Liver (tissue), 3 donors: ENCODE results near the gene SLC24A3.

Experiments used
- EGR1 ChIP-seq, 2 donors: IDR thresholded peaks; 2 replicates each; pipeline ENCODE4 v1.6.1; 2016 to 2018; ENCODE audit warnings: antibody characterized with exemption in 2 of 2, low read depth in 2 of 2
- FOXA1 ChIP-seq: IDR thresholded peaks from 2 replicates; pipeline ENCODE4 v1.6.1; 2016; ENCODE audit warnings: antibody characterized with exemption
- JUND ChIP-seq, 2 donors: IDR thresholded peaks; 2 replicates each; pipeline ENCODE4 v1.6.1; 2016; ENCODE audit warnings: antibody characterized with exemption in 2 of 2
- RAD21 ChIP-seq, 2 donors: IDR thresholded peaks; 2 replicates each; pipeline ENCODE4 v1.6.1; 2016; ENCODE audit warnings: antibody characterized with exemption in 2 of 2, mild to moderate bottlenecking in 2 of 2
- SP1 ChIP-seq: IDR thresholded peaks from 2 replicates; pipeline ENCODE4 v1.6.1; 2018; ENCODE audit warnings: antibody characterized with exemption, mild to moderate bottlenecking
- TAF1 ChIP-seq: conservative IDR thresholded peaks from 2 replicates; pipeline ENCODE4 v1.6.1; 2016; ENCODE audit warnings: antibody characterized with exemption, mild to moderate bottlenecking
- TF ChIP-seq, protein P1 (sequence below): IDR thresholded peaks from 2 replicates; pipeline ENCODE4 v1.6.1; 2016; ENCODE audit warnings: antibody characterized with exemption
- TF ChIP-seq, protein P2 (sequence below): fragments of 150-350 bp; IDR thresholded peaks from 2 replicates; pipeline ENCODE4 v1.5.1; 2017; ENCODE audit warnings: improper control_type of control experiment, low read depth, low read length; ENCODE audit not compliant: missing input control
- TF ChIP-seq, protein P3 (sequence below): IDR thresholded peaks from 2 replicates; pipeline ENCODE4 v1.6.1; 2016; ENCODE audit warnings: antibody characterized with exemption, mild to moderate bottlenecking
- TF ChIP-seq, protein P4 (sequence below): IDR thresholded peaks from 2 replicates; pipeline ENCODE4 v1.6.1; 2016; ENCODE audit warnings: antibody characterized with exemption
- donor health status: healthy.
- donor health status: healthy.

DNA sequence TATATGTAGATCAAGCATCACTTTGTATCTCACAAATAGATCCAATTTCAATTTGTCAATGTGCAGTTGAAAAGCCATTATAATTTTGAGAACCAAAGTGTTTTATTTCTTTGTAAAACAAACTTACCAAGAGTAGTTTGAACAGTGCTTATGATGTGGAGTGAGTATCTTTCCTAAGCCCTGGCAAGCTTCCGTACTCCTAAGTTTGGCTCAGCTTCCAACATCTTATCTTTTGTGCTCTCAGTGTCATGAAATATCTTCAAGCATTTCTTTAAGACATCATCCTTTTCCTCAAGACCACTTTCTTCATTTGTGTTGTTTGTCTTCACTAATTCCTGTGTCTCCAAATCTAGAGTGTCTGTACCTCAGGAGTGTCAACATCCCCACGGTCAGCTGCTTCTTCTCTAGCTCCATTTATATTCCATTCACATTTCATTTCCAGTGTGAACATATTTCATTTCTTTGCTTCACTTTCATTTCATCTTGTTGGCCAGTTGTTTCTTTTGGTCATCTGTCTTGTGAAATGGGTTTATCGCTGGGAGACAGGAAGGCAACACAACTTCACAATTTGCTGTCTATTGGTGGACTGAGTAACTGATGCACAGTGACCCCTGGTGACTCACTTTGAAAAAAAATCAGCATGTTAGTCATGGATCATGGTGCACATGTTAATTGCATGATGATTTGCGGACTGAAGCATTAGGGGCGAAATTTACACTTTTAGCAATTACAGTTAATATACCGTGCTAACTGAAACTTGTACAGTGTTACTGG lies 36.9 kb downstream of the SLC24A3 start:
- TF ChIP-seq, protein P1, sequence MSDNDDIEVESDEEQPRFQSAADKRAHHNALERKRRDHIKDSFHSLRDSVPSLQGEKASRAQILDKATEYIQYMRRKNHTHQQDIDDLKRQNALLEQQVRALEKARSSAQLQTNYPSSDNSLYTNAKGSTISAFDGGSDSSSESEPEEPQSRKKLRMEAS = no peak
- TF ChIP-seq RAD21 (IDR thresholded peaks at IDR 0.05) = peak; percentile 14 to 25
- TF ChIP-seq TAF1 = no peak
- TF ChIP-seq, protein P2, sequence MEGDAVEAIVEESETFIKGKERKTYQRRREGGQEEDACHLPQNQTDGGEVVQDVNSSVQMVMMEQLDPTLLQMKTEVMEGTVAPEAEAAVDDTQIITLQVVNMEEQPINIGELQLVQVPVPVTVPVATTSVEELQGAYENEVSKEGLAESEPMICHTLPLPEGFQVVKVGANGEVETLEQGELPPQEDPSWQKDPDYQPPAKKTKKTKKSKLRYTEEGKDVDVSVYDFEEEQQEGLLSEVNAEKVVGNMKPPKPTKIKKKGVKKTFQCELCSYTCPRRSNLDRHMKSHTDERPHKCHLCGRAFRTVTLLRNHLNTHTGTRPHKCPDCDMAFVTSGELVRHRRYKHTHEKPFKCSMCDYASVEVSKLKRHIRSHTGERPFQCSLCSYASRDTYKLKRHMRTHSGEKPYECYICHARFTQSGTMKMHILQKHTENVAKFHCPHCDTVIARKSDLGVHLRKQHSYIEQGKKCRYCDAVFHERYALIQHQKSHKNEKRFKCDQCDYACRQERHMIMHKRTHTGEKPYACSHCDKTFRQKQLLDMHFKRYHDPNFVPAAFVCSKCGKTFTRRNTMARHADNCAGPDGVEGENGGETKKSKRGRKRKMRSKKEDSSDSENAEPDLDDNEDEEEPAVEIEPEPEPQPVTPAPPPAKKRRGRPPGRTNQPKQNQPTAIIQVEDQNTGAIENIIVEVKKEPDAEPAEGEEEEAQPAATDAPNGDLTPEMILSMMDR = no peak
- TF ChIP-seq, protein P3, sequence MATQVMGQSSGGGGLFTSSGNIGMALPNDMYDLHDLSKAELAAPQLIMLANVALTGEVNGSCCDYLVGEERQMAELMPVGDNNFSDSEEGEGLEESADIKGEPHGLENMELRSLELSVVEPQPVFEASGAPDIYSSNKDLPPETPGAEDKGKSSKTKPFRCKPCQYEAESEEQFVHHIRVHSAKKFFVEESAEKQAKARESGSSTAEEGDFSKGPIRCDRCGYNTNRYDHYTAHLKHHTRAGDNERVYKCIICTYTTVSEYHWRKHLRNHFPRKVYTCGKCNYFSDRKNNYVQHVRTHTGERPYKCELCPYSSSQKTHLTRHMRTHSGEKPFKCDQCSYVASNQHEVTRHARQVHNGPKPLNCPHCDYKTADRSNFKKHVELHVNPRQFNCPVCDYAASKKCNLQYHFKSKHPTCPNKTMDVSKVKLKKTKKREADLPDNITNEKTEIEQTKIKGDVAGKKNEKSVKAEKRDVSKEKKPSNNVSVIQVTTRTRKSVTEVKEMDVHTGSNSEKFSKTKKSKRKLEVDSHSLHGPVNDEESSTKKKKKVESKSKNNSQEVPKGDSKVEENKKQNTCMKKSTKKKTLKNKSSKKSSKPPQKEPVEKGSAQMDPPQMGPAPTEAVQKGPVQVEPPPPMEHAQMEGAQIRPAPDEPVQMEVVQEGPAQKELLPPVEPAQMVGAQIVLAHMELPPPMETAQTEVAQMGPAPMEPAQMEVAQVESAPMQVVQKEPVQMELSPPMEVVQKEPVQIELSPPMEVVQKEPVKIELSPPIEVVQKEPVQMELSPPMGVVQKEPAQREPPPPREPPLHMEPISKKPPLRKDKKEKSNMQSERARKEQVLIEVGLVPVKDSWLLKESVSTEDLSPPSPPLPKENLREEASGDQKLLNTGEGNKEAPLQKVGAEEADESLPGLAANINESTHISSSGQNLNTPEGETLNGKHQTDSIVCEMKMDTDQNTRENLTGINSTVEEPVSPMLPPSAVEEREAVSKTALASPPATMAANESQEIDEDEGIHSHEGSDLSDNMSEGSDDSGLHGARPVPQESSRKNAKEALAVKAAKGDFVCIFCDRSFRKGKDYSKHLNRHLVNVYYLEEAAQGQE = no peak
- TF ChIP-seq SP1 = no peak
- TF ChIP-seq FOXA1 = no peak
- TF ChIP-seq JUND (IDR thresholded peaks at IDR 0.05) = no peak
- TF ChIP-seq, protein P4, sequence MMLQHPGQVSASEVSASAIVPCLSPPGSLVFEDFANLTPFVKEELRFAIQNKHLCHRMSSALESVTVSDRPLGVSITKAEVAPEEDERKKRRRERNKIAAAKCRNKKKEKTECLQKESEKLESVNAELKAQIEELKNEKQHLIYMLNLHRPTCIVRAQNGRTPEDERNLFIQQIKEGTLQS = no peak
- TF ChIP-seq EGR1 (IDR thresholded peaks at IDR 0.05; ENCODE audit: low read depth in 2 of 2) = no peak
